Gastroesophageal sphincter (tissue), 4 donors: ENCODE measurements around the gene XXYLT1. TPM values are rescaled to one million over a fixed set of nuclear protein-coding genes. Genes with fewer than 3 reads are reported as not detected.

Source experiments
- ATAC-seq: fragments of 150-250 bp; one replicate; pipeline ENCODE4 v1.9.1; 2016; ENCODE audit warnings: mild to moderate bottlenecking, moderate library complexity
- H3K27ac ChIP-seq, 4 donors: fragments of 200-600 bp; sonication (generic) in 3 of 4; 1 replicate in 3 of 4; 2 replicates in 1 of 4; pipeline ENCODE4 v1.5.1; 2016 to 2019
- H3K27me3 ChIP-seq: fragments of 200-600 bp; sonication (generic); one replicate; pipeline ENCODE4 v1.5.1; 2019
- H3K36me3 ChIP-seq, 2 donors: fragments of 200-600 bp; sonication (generic); one replicate each; pipeline ENCODE4 v1.5.1; 2019; ENCODE audit warnings: control low read depth in 1 of 2
- H3K4me1 ChIP-seq, 3 donors: fragments of 200-600 bp; sonication (generic); 1 replicate in 2 of 3; 2 replicates in 1 of 3; pipeline ENCODE4 v1.5.1; 2016 to 2019; ENCODE audit warnings: control low read depth in 2 of 3
- H3K4me3 ChIP-seq, 2 donors: fragments of 200-600 bp; sonication (generic); one replicate each; pipeline ENCODE4 v1.5.1; 2019; ENCODE audit warnings: mild to moderate bottlenecking in 1 of 2, moderate library complexity in 1 of 2
- H3K9me3 ChIP-seq, 3 donors: fragments of 200-600 bp; sonication (generic); one replicate each; pipeline ENCODE4 v1.5.1; 2017 to 2019; ENCODE audit warnings: control low read depth in 2 of 3
- CTCF ChIP-seq, 4 experiments: fragments of 200-600 bp in 2 of 4; fragments of 450-650 bp in 2 of 4; sonication (generic) in 1 of 4; IDR thresholded peaks; one replicate each; pipeline ENCODE4 v1.5.1; 2017 to 2019; ENCODE audit warnings: antibody characterized with exemption in 4 of 4, mild to moderate bottlenecking in 2 of 4, moderate library complexity in 2 of 4
- EP300 ChIP-seq: sonication (generic); formaldehyde crosslinking; IDR thresholded peaks from one replicate; pipeline ENCODE4 v1.6.1; 2017; ENCODE audit warnings: antibody characterized with exemption, mild to moderate bottlenecking
- POLR2A ChIP-seq, 2 donors: fragments of 450-650 bp; IDR thresholded peaks; one replicate each; pipeline ENCODE4 v1.6.1; 2017; ENCODE audit warnings: antibody characterized with exemption in 2 of 2, mild to moderate bottlenecking in 2 of 2, moderate library complexity in 1 of 2
- POLR2AphosphoS5 ChIP-seq: sonication (generic); formaldehyde crosslinking; IDR thresholded peaks from one replicate; pipeline ENCODE4 v1.6.1; 2017; ENCODE audit warnings: antibody characterized with exemption
- WGBS, 2 donors: methylation state at CpG; one replicate each; pipeline ENCODE4 v1.1.5; 2018; ENCODE audit warnings: low coverage in 1 of 2; 5-methylcytosine and 5-hydroxymethylcytosine counted together
- total RNA-seq, 4 donors: library from RNA; depleted of rRNA; stranded (reverse); fragments of >200 nt; gene quantifications; one replicate each; pipeline ENCODE4 v1.1.0, GENCODE V29; 2016

The XXYLT1 gene
- total RNA-seq, 4 donors from 2014 or later = 10.1 to 14.0 (median 12.5) TPM

- no peak for ATAC-seq
- no peak for TF ChIP-seq POLR2AphosphoS5
- no peak for TF ChIP-seq EP300
- TF ChIP-seq POLR2A (IDR thresholded peaks at IDR 0.05) = no peak
- no peak for TF ChIP-seq CTCF (IDR thresholded peaks at IDR 0.05)
- WGBS, 2 donors = 94 to 97% methylated on average over 2 of the region's 2 CpGs
- H3K36me3 ChIP-seq = peaks cover 0 to 7% of the 10 kb centered on the region in 2 donors
- H3K4me3 ChIP-seq = no peak overlapping the region
- no peaks in the 10 kb centered on the region for H3K27me3 ChIP-seq
- H3K4me1 ChIP-seq = peaks cover 4 to 36% (median 19%) of the 10 kb centered on the region in 3 donors
- H3K27ac ChIP-seq = no peak overlapping the region
- H3K9me3 ChIP-seq = no peaks in the 10 kb centered on the region
Observed at GRCh38 chr3:195261925-195262324, 9.0 kb downstream of the XXYLT1 start.

GRCh38 chr3:195260280-195260905 is 10.6 kb downstream of the XXYLT1 start:
- TF ChIP-seq CTCF (IDR thresholded peaks at IDR 0.05) (peak in 1 of 4 experiments; percentile 19), EP300 (no peak), POLR2AphosphoS5 (no peak)

GRCh38 chr3:195259475-195260279 is 11.3 kb downstream of the XXYLT1 start:
- H3K36me3 ChIP-seq = peaks cover 0 to 12% of the 10 kb centered on the region in 2 donors
- TF ChIP-seq POLR2AphosphoS5 (peak; percentile 89), POLR2A (IDR thresholded peaks at IDR 0.05) (peak; percentile 62 to 68), CTCF (IDR thresholded peaks at IDR 0.05) (peak in 3 of 4 experiments; percentile 75 to 100 (median 100)), EP300 (no peak)
- WGBS, 2 donors = no CpG with 5 or more reads among the region's 82 CpGs
- H3K4me1 ChIP-seq = peaks cover 4 to 36% (median 19%) of the 10 kb centered on the region in 3 donors
- H3K27ac ChIP-seq = peak overlapping the region; percentile 73 to 97 (median 96)
- ATAC-seq = peak; percentile 92
- no peaks in the 10 kb centered on the region for H3K27me3 ChIP-seq
- H3K4me3 ChIP-seq = peak overlapping the region; percentile 44 to 71
- H3K9me3 ChIP-seq = no peaks in the 10 kb centered on the region

More at GRCh38 chr3:195260280-195260905, 10.6 kb downstream of the XXYLT1 start:
- Histone ChIP-seq H3K27ac (peak overlapping the region in 3 of 4 donors; percentile 95 to 97 (median 96)), H3K4me1 (peaks cover 4 to 36% (median 19%) of the 10 kb centered on the region in 3 donors), H3K36me3 (peaks cover 0 to 8% of the 10 kb centered on the region in 2 donors), H3K9me3 (no peaks in the 10 kb centered on the region), H3K27me3 (no peaks in the 10 kb centered on the region), H3K4me3 (peak overlapping the region; percentile 44 to 71)
- ATAC-seq = peak; percentile 9
- 30% methylated on average over 4 of the region's 41 CpGs; no CpG with 5 or more reads in 1 of the 2 donors for WGBS, 2 donors

GRCh38 chr3:195259154-195259474 is 11.8 kb downstream of the XXYLT1 start:
- Histone ChIP-seq H3K9me3 (no peaks in the 10 kb centered on the region), H3K4me1 (peaks cover 4 to 41% (median 19%) of the 10 kb centered on the region in 3 donors), H3K27ac (peak overlapping the region; percentile 73 to 97 (median 96)), H3K36me3 (peaks cover 0 to 12% of the 10 kb centered on the region in 2 donors), H3K27me3 (no peaks in the 10 kb centered on the region), H3K4me3 (peak overlapping the region; percentile 39 to 71)
- TF ChIP-seq CTCF (IDR thresholded peaks at IDR 0.05) (no peak), POLR2AphosphoS5 (no peak), EP300 (no peak), POLR2A (IDR thresholded peaks at IDR 0.05) (no peak)
- 60% methylated on average over 1 of the region's 7 CpGs; no CpG with 5 or more reads in 1 of the 2 donors for WGBS, 2 donors
- ATAC-seq = no peak
